T-helper 2 cell treated with Interferon-gamma antibody and Interleukin-4, amounts not matched to agents 100 ng/mL and 5 ng/mL, for 36 hours (primary cell): Measurements from ENCODE around the gene FUBP1. TPM values are rescaled to one million over a fixed set of nuclear protein-coding genes. Genes with fewer than 3 reads are reported as not detected.
"Not testable (repeated sequence)": the region's sequence is repeated elsewhere in the genome, so short reads cannot be mapped to it uniquely, and the experiment has no call there.

Experiments
- intact Hi-C: fragments of 100-400 bp; cut with micrococcal nuclease; formaldehyde crosslinking; loops from one replicate; pipeline ENCODE4 v1.15.1; 2023
- total RNA-seq: library from RNA; stranded (reverse); gene quantifications from 2 replicates; pipeline ENCODE4 v1.2.3, GENCODE V29; 2022

The FUBP1 gene
- total RNA-seq, 1 donor from 2014 or later, result 226 TPM

GRCh38 chr1:77951328-77951727 is 27.5 kb downstream of the FUBP1 start:
- intact Hi-C loops, result no loop called here

GRCh38 chr1:77950873-77951272 is 28.0 kb downstream of the FUBP1 start:
- intact Hi-C loops, result no loop called here

GRCh38 chr1:77948841-77949424 is 29.9 kb downstream of the FUBP1 start:
- intact Hi-C loops, result no loop called here

- intact Hi-C loops, result no loop called here
Observed at GRCh38 chr1:77945345-77945744, 33.5 kb downstream of the FUBP1 start.

- intact Hi-C loops, result no loop called here
Observed at GRCh38 chr1:77942400-77943140, 36.3 kb downstream of the FUBP1 start.

GRCh38 chr1:77940921-77941570 is 37.8 kb downstream of the FUBP1 start:
- intact Hi-C loops, result no loop called here

- intact Hi-C loops, result no loop called here
Observed at GRCh38 chr1:77938651-77939050, 40.2 kb downstream of the FUBP1 start.

GRCh38 chr1:77929806-77930205 is 49.1 kb downstream of the FUBP1 start:
- intact Hi-C loops, result no loop called here

GRCh38 chr1:77927414-77927813 is 51.5 kb downstream of the FUBP1 start:
- intact Hi-C loops, result no loop called here

- intact Hi-C loops, result no loop called here
Observed at GRCh38 chr1:77926561-77927357, 52.1 kb downstream of the FUBP1 start.

- intact Hi-C loops, result no loop called here
Observed at GRCh38 chr1:77925956-77926355, 52.9 kb downstream of the FUBP1 start.

- intact Hi-C loops, result no loop called here
Observed at GRCh38 chr1:77925518-77925917, 53.4 kb downstream of the FUBP1 start.

- intact Hi-C loops, result not testable (repeated sequence)
Observed at GRCh38 chr1:77918918-77919317, 60.0 kb downstream of the FUBP1 start.

- intact Hi-C loops, result no loop called here
Observed at GRCh38 chr1:77910116-77910515, 68.8 kb downstream of the FUBP1 start.

GRCh38 chr1:77906624-77907023 is 72.2 kb downstream of the FUBP1 start:
- intact Hi-C loops, result no loop called here

- intact Hi-C loops, result no loop called here
Observed at GRCh38 chr1:77906019-77906545, 72.8 kb downstream of the FUBP1 start.

GRCh38 chr1:77905603-77906002 is 73.3 kb downstream of the FUBP1 start:
- intact Hi-C loops, result no loop called here

GRCh38 chr1:77900687-77901293 is 78.1 kb downstream of the FUBP1 start:
- intact Hi-C loops, result loop anchor here (2.0 kb wide), 1 partner anchor 752 kb away; no protein-coding TSS in a partner anchor

- intact Hi-C loops, result loop anchor here (2.0 kb wide), 1 partner anchor 751 kb away; no protein-coding TSS in a partner anchor
Observed at GRCh38 chr1:77899647-77900320, 79.1 kb downstream of the FUBP1 start.
